Measurements from ENCODE around the gene NDUFA5.
A peak's percentile ranks its signal among the peaks of the same experiment; 100 is the strongest.
"Not testable (repeated sequence)": the region's sequence is repeated elsewhere in the genome, so short reads cannot be mapped to it uniquely, and the experiment has no call there.

Gene NDUFA5

DNA sequence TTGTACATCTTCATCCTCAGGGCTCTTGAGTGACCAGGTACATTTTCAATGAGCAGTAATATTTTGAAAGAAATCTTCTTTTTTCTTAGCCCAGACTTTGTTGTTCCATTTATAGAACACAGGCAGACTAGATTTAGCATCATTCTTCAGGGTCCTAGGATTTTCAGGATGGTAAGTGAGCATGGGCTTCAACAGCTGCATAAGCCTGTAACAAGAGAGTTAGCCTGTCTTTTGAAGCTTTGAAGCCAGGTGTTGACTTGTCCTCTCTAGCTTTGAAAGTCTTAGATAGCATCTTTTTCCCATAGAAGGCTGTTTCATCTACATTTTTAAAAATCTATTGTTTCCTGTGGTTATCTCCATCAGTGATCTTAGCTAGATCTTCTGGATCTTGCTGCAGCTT, 4.5 kb upstream of the NDUFA5 start:
- TF ChIP-seq, protein P1, sequence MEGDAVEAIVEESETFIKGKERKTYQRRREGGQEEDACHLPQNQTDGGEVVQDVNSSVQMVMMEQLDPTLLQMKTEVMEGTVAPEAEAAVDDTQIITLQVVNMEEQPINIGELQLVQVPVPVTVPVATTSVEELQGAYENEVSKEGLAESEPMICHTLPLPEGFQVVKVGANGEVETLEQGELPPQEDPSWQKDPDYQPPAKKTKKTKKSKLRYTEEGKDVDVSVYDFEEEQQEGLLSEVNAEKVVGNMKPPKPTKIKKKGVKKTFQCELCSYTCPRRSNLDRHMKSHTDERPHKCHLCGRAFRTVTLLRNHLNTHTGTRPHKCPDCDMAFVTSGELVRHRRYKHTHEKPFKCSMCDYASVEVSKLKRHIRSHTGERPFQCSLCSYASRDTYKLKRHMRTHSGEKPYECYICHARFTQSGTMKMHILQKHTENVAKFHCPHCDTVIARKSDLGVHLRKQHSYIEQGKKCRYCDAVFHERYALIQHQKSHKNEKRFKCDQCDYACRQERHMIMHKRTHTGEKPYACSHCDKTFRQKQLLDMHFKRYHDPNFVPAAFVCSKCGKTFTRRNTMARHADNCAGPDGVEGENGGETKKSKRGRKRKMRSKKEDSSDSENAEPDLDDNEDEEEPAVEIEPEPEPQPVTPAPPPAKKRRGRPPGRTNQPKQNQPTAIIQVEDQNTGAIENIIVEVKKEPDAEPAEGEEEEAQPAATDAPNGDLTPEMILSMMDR (conservative IDR thresholded peaks at IDR 0.05; ENCODE audit: control insufficient read depth, insufficient read depth, low read depth, low read length): no peak

DNA sequence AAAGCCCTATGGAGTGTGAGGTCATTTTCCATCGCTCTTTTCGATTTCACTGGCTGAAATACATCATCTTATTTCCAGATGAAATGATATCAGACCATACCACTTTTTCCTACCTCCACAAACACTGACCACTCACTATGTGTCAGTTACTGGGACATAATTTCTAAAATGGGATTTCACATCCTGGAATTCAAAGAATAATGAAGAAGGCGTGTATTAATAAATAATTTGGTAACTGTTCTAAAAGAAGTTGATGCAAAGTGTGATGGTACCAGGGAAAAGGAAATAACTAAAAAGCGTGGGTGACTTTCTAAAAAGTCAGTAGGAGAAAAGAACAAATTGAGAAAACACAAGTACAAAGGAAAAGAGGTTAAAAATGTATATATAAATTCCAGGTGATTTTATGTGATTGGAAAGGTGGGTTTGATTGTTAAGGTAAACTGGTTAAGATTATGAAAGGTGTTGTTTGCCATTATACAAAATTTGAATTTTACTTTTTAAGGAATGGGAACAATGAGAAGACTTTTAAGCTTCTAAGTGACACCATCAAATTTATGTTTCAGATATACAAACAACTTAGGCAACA, 764 bp upstream of the NDUFA5 start:
- TF ChIP-seq, protein P1 (conservative IDR thresholded peaks at IDR 0.05; ENCODE audit: control insufficient read depth, insufficient read depth, low read depth, low read length): no peak
- H3K4me3 ChIP-seq (ENCODE audit: control insufficient read depth, low read depth, low read length): peak overlapping the region; percentile 98
- DNase-seq (ENCODE audit: low read depth): no peak

More for the DNA sequence above, 4.5 kb upstream of the NDUFA5 start:
- DNase-seq (ENCODE audit: low read depth): no peak
- no peak overlapping the region for H3K4me3 ChIP-seq (ENCODE audit: control insufficient read depth, low read depth, low read length)

DNA sequence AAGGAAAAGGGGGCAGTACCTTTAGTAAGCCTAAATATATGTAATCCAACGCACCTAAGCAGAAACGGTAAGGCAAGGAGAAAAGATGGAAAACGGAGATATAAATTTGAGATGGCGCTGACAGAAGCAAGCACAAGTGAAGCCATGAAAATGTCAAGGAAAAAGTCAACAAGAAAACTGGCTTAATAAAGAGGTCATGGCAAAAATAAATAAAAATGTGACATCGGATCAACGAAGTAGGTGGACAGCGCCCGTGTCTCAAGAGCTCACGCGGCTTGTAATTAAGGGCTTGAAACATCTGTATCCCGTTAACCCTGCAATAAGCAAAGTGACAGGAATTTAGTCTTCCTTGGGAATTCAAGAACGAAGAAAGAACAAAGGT, 611 bp downstream of the NDUFA5 start:
- TF ChIP-seq, protein P1 (conservative IDR thresholded peaks at IDR 0.05; ENCODE audit: control insufficient read depth, insufficient read depth, low read depth, low read length): no peak
- peak; percentile 31 for DNase-seq (ENCODE audit: low read depth)
- H3K4me3 ChIP-seq (ENCODE audit: control insufficient read depth, low read depth, low read length): peak overlapping the region; percentile 98

DNA sequence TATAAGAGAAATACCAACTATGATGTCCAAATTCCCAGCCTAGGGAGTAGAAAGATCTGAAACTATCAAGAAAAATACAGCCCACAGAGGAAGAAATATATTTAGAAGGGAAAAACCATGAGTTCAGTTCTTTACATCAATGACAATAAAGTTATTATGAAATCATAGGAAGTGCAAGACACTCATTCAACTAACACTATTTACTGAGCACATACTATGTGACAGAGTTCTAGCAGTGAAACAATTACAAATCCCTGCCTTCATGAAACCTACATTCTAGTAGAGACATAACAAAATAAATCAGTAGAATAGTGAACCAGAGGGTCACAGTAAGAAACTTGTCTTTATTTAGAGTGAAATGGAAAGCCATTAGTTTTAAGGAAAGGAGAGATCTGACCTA, 2.1 kb downstream of the NDUFA5 start:
- TF ChIP-seq, protein P1 (conservative IDR thresholded peaks at IDR 0.05; ENCODE audit: control insufficient read depth, insufficient read depth, low read depth, low read length): no peak
- no peak overlapping the region for H3K4me3 ChIP-seq (ENCODE audit: control insufficient read depth, low read depth, low read length)
- no peak for DNase-seq (ENCODE audit: low read depth)

DNA sequence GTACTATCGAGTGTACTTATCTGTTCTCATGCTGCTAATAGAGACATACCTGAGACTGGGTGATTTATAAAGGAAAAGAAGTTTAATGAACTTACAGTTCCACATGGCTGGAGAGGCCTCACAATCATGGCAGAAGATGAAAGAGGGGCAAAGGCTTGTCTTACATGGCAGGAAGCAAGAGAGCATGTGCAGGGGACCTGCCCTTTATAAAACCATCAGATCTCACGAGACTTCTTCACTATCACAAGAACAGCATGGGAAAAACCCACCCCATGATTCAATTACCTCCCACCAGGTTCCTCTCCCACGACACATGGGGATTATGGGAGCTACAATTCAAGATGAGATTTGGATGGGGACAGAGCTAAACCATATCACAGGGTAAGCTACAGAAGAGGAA, 4.5 kb downstream of the NDUFA5 start:
- DNase-seq (ENCODE audit: low read depth): no peak
- H3K4me3 ChIP-seq (ENCODE audit: control insufficient read depth, low read depth, low read length): no peak overlapping the region
- TF ChIP-seq, protein P1 (conservative IDR thresholded peaks at IDR 0.05; ENCODE audit: control insufficient read depth, insufficient read depth, low read depth, low read length): no peak

DNA sequence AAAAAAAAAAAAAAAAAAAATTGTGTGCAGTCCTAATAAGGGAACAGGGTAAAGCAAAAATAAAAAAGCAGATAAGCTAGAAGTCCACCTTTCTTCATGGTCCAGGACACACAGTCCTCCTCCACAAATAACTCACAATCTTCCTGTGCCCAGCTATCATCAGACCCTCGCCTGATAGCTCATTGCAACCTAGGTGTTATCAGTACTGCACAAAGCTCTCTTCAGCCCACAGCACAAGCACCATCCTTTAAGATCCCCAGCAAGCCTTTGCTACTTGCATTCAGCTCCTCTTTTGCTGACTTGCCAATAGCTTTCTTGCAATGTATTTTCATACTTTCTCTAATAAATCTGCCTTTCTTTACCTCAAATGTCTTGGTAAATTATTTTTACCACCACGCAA, 5.0 kb downstream of the NDUFA5 start:
- TF ChIP-seq, protein P1 (conservative IDR thresholded peaks at IDR 0.05; ENCODE audit: control insufficient read depth, insufficient read depth, low read depth, low read length): no peak
- no peak overlapping the region for H3K4me3 ChIP-seq (ENCODE audit: control insufficient read depth, low read depth, low read length)
- no peak for DNase-seq (ENCODE audit: low read depth)

DNA sequence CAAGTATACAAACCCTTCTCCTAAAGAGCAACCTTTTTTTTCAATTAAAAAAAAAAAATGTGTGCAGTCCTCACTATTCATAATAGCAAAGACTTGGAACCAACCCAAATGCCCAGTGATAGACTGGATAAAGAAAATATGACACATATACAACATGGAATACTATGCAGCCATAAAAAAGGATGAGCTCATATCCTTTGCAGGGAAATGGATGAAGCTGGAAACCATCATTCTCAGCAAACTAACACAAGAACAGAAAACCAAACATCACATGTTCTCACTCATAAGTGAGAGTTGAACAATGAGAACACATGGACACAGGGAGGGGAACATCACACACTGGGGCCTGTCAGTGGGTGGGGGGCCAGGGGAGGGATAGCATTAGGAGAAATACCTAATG, 5.5 kb downstream of the NDUFA5 start:
- DNase-seq (ENCODE audit: low read depth); H3K4me3 ChIP-seq (ENCODE audit: control insufficient read depth, low read depth, low read length): not testable (repeated sequence)
